Lower leg skin (tissue), 4 donors: ENCODE data around the gene MEPE. TPM values are rescaled to one million over a fixed set of nuclear protein-coding genes. Genes with fewer than 3 reads are reported as not detected.
"Not testable (repeated sequence)": the region's sequence is repeated elsewhere in the genome, so short reads cannot be mapped to it uniquely, and the experiment has no call there.

Experiments
- DNase-seq, 2 donors: peaks; one replicate each; pipeline ENCODE4 v3.0.0-alpha.2; 2019; ENCODE audit warnings: low spot score in 2 of 2
- H3K4me3 ChIP-seq: fragments of 200-600 bp; sonication (generic); 2 replicates; pipeline ENCODE4 v1.5.1; 2017; ENCODE audit warnings: mild to moderate bottlenecking, low read depth; ENCODE audit not compliant: poor library complexity, severe bottlenecking
- POLR2A ChIP-seq, 2 donors: fragments of 450-650 bp; IDR thresholded peaks; one replicate each; pipeline ENCODE4 v1.6.1; 2016 to 2017; ENCODE audit warnings: antibody characterized with exemption in 2 of 2, mild to moderate bottlenecking in 1 of 2, moderate library complexity in 1 of 2
- WGBS, 2 donors: methylation state at CpG; one replicate each; pipeline ENCODE4 v1.1.5; 2018; 5-methylcytosine and 5-hydroxymethylcytosine counted together
- intact Hi-C: fragments of 100-400 bp; cut with DNase I; formaldehyde crosslinking; loops from one replicate; pipeline ENCODE4 v1.15.0; 2023; ENCODE audit warnings: low total_unique reads
- total RNA-seq, 4 donors: library from RNA; depleted of rRNA; stranded (reverse); fragments of >200 nt; gene quantifications; one replicate each; pipeline ENCODE4 v1.1.0, GENCODE V29; 2016
- TF ChIP-seq, protein P1 (sequence below), 3 donors: fragments of 450-650 bp; IDR thresholded peaks; one replicate each; pipeline ENCODE4 v1.5.1; 2016; ENCODE audit warnings: antibody characterized with exemption in 3 of 3, mild to moderate bottlenecking in 3 of 3, moderate library complexity in 2 of 3

Gene MEPE
- total RNA-seq, 4 donors from 2014 or later = not detected

DNA sequence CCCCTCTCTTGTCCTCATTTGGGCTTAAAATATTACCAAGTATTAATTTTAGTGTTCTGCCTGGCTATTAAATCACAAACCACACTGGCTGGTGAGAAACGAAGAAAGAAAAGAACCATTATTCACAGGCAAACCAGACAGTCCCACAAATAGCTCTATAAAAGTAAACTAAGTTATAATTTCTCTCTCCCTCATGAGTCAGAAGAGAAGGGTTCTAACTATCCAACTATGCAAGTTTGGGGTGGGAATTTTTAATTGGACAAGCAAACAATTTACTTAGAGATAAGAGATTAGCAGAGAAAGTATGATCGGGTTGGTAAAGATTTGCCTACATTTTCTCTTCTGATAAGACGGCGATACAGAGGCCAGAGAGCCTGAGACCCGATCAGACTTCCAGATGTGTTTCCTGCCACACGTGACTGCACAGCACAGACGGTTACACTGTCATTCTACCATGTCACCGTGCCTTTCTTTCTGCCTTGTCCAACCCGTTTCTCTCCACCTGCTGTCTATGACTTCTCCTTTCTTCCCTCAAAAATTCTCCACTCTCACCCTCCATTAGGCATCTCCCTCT lies 52.3 kb downstream of the MEPE start:
- TF ChIP-seq POLR2A (IDR thresholded peaks at IDR 0.05) = no peak
- TF ChIP-seq, protein P1, sequence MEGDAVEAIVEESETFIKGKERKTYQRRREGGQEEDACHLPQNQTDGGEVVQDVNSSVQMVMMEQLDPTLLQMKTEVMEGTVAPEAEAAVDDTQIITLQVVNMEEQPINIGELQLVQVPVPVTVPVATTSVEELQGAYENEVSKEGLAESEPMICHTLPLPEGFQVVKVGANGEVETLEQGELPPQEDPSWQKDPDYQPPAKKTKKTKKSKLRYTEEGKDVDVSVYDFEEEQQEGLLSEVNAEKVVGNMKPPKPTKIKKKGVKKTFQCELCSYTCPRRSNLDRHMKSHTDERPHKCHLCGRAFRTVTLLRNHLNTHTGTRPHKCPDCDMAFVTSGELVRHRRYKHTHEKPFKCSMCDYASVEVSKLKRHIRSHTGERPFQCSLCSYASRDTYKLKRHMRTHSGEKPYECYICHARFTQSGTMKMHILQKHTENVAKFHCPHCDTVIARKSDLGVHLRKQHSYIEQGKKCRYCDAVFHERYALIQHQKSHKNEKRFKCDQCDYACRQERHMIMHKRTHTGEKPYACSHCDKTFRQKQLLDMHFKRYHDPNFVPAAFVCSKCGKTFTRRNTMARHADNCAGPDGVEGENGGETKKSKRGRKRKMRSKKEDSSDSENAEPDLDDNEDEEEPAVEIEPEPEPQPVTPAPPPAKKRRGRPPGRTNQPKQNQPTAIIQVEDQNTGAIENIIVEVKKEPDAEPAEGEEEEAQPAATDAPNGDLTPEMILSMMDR (IDR thresholded peaks at IDR 0.05) = no peak
- H3K4me3 ChIP-seq = no peak overlapping the region
- 67 to 69% methylated on average over 9 of the region's 9 CpGs for WGBS, 2 donors
- DNase-seq = no peak
- intact Hi-C loops = no loop called here

DNA sequence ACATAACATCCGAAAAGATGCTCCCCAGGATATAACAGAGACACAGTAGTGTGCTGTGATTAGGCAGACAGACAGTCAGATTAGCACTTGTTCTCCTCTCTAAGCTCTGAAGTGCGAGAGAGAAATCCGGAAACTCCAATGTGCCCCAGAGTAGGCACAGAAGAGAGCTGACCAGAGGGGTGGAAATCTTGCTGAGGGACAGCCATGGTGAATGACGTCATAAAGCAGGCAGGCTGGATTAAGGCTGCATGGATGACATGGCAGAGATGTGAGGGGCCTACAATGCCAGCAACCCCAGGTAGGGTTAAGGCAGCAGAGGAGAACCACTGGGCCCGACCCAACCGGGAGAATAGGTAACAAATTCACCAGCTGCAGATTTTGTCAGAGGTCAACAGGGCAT lies 53.3 kb downstream of the MEPE start:
- WGBS, 2 donors = 81 to 82% methylated on average over 6 of the region's 6 CpGs
- no peak overlapping the region for H3K4me3 ChIP-seq
- no peak for DNase-seq
- intact Hi-C loops = no loop called here
- TF ChIP-seq, protein P1 (IDR thresholded peaks at IDR 0.05) = no peak
- TF ChIP-seq POLR2A (IDR thresholded peaks at IDR 0.05) = no peak

DNA sequence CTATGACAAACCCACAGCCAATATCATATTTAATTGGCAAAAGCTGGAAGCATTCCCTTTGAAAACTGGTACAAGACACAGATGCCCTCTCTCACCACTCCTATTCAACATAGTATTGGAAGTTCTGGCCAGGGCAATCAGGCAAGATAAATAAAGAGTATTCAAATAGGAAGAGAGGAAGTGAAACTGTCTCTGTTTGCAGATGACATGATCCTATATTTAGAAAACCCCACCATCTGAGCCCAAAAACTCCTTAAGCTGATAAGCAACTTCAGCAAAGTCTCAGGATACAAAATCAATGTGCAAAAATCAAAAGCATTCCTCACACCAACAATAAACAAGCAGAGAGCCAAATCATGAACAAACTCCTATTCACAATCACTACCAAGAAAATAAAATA lies 58.0 kb downstream of the MEPE start:
- intact Hi-C loops, H3K4me3 ChIP-seq, DNase-seq: not testable (repeated sequence)

DNA sequence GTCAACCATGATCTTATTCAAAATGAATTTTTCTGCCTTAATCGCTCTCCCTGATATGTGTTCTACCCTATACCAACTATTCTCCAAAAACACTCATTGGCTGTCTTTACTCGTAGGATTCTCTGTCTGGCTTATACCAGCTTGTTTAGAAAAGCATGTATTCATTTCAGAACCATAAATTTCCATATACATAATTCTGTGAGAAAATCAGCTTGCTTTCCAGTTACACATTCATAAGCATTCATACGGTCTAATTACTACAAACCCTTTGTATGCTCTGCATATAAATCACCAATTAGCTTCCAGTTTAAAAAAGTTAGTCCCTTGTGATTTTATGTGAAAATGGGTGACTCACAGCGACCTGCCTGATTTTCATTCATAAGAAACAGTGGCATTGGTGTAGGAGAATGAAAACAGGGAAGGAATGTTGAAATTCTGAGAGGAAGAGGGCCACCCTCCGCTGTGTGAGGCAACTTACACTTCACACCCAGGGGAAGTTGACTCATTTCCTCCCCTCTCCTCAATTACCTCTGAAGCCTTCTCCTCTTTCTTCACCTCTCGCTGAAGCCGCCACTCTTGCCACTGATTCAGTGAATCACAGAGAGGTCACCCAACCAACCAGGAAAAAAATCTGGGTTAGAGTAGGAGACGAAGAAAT lies 63.3 kb downstream of the MEPE start:
- intact Hi-C loops = no loop called here
- DNase-seq = peak in 1 of 2 donors; percentile 15
- 51 to 54% methylated on average over 8 of the region's 8 CpGs for WGBS, 2 donors

More for the DNA sequence above, 63.3 kb downstream of the MEPE start:
- TF ChIP-seq, protein P1 (IDR thresholded peaks at IDR 0.05) = no peak
- TF ChIP-seq POLR2A (IDR thresholded peaks at IDR 0.05) = no peak
- no peak overlapping the region for H3K4me3 ChIP-seq

Other genes starting within 250 kb of the MEPE start
- gene DSPP, start 224.4 kb upstream of the MEPE start, total RNA-seq = not detected
- not detected for gene DMP1, start 182.7 kb upstream of the MEPE start, total RNA-seq
- not detected for gene IBSP, start 33.4 kb upstream of the MEPE start, total RNA-seq
- gene SPP1, start 142.7 kb downstream of the MEPE start, total RNA-seq = 10 to 100 TPM in 2 of 4 donors, 1 to 10 TPM in 2; 1.9 to 57.0 (median 7.4) TPM
- 10 to 100 TPM; 17.3 to 25.4 (median 21.7) TPM for gene PKD2, start 174.7 kb downstream of the MEPE start, total RNA-seq